ENCODE data around the gene NELL1. TPM values are rescaled to one million over a fixed set of nuclear protein-coding genes. Genes with fewer than 3 reads are reported as not detected.

NELL1 gene
- total RNA-seq, 1 experiment from 2014 or later: 0.22 TPM

DNA sequence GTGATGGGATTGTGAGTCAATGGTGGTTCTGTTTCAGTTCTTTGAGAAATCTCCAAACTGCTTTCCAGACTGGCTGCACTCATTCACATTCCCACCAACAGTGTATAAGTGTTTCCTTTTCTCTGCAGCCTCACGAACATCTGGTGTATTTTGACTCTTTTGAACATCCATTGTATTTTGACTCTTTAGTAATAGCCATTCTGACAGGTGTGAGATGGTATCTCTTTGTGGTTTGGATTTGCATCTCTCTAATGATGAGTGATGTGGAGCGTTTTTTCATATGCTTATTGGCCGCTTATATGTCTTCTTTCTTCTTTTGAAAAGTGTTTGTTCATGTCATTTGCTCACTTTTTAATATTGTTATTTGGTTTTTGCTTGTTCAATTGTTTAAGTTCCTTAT is 19.4 kb downstream of the NELL1 start:
- no peak for DNase-seq
- WGBS (ENCODE audit: extremely low coverage, insufficient read length, low lambda C conversion rate): no CpG with 5 or more reads among the region's 3 CpGs
- H3K9ac ChIP-seq (ENCODE audit: extremely low read depth, insufficient read length, low read length): no peak overlapping the region
- H2BK12ac ChIP-seq (ENCODE audit: insufficient read length, low read depth, low read length): no peak overlapping the region
- H4K91ac ChIP-seq (ENCODE audit: insufficient read length, low read depth, low read length): no peak overlapping the region
- no peak overlapping the region for H3K14ac ChIP-seq (ENCODE audit: insufficient read depth, low read length)
- H3K27me3 Mint-ChIP-seq (ENCODE audit: low read depth): no peaks in the 10 kb centered on the region; the same call in 1 of the 2 replicates
- H3K79me2 ChIP-seq (ENCODE audit: insufficient read depth, low read length): no peaks in the 10 kb centered on the region
- peaks cover 0 to 3% of the 10 kb centered on the region in 2 experiments; a peak in 2 of 5 replicates for H3K9me3 Mint-ChIP-seq
- no peak overlapping the region for H2BK120ac ChIP-seq (ENCODE audit: low read depth, low read length, poor library complexity, severe bottlenecking)
- no peaks in the 10 kb centered on the region for H3K27me3 ChIP-seq (ENCODE audit: insufficient read depth, low read length)
- no peaks in the 10 kb centered on the region for H3K9me3 ChIP-seq (ENCODE audit: control insufficient read depth, low read depth, low read length)
- H3K56ac ChIP-seq (ENCODE audit: insufficient read length, low read depth, low read length): no peak overlapping the region
- H3T11ph ChIP-seq (ENCODE audit: low read length): no peak overlapping the region
- H3K27ac ChIP-seq (ENCODE audit: insufficient read length, low read depth, low read length): no peak overlapping the region
- H4K5ac ChIP-seq (ENCODE audit: insufficient read length, low read depth, low read length): no peak overlapping the region
- H4K20me1 ChIP-seq (ENCODE audit: control insufficient read depth, insufficient read depth, insufficient read length): no peaks in the 10 kb centered on the region
- H3K4me1 ChIP-seq (ENCODE audit: insufficient read depth, low read length): no peaks in the 10 kb centered on the region
- H3K36me3 Mint-ChIP-seq (ENCODE audit: insufficient read depth in 1 of 3, low read depth in 3 of 3): no peaks in the 10 kb centered on the region
- TF ChIP-seq, protein P1, sequence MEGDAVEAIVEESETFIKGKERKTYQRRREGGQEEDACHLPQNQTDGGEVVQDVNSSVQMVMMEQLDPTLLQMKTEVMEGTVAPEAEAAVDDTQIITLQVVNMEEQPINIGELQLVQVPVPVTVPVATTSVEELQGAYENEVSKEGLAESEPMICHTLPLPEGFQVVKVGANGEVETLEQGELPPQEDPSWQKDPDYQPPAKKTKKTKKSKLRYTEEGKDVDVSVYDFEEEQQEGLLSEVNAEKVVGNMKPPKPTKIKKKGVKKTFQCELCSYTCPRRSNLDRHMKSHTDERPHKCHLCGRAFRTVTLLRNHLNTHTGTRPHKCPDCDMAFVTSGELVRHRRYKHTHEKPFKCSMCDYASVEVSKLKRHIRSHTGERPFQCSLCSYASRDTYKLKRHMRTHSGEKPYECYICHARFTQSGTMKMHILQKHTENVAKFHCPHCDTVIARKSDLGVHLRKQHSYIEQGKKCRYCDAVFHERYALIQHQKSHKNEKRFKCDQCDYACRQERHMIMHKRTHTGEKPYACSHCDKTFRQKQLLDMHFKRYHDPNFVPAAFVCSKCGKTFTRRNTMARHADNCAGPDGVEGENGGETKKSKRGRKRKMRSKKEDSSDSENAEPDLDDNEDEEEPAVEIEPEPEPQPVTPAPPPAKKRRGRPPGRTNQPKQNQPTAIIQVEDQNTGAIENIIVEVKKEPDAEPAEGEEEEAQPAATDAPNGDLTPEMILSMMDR (conservative IDR thresholded peaks at IDR 0.05): no peak
- H2BK15ac ChIP-seq (ENCODE audit: low read depth, low read length): no peak overlapping the region
- no peak overlapping the region for H3K27ac Mint-ChIP-seq
- H3K23ac ChIP-seq (ENCODE audit: insufficient read length, low read depth, low read length): no peak overlapping the region
- no peak overlapping the region for H2AFZ ChIP-seq (ENCODE audit: low read length)
- H3K4me2 ChIP-seq (ENCODE audit: insufficient read depth, insufficient read length, low read length): no peak overlapping the region
- no peak overlapping the region for H3K18ac ChIP-seq (ENCODE audit: insufficient read length, low read depth, low read length)
- no peaks in the 10 kb centered on the region for H3K79me1 ChIP-seq (ENCODE audit: insufficient read depth, low read depth, low read length, poor library complexity, severe bottlenecking)
- no peak overlapping the region for H3K4me3 Mint-ChIP-seq
- no peak overlapping the region for H2BK20ac ChIP-seq (ENCODE audit: low read depth, low read length, poor library complexity, severe bottlenecking)
- no peak overlapping the region for H2AK5ac ChIP-seq (ENCODE audit: insufficient read length, low read length)
- no peak overlapping the region for H2BK5ac ChIP-seq (ENCODE audit: insufficient read length, low read length)
- H3K4me1 Mint-ChIP-seq: no peaks in the 10 kb centered on the region
- H4K8ac ChIP-seq (replicated peaks; ENCODE audit: insufficient read length, low read depth, low read length): no peak overlapping the region
- H3K4ac ChIP-seq (ENCODE audit: low read depth, low read length): no peak overlapping the region
- H3K23me2 ChIP-seq (ENCODE audit: insufficient read length, low read depth, low read length, poor library complexity, severe bottlenecking): no peaks in the 10 kb centered on the region

All from H9 (cell line).